UCSD-AML1 (cell line): ENCODE data around the gene OPRM1.
A peak's percentile ranks its signal among the peaks of the same experiment; 100 is the strongest.
"Not testable (repeated sequence)": the region's sequence is repeated elsewhere in the genome, so short reads cannot be mapped to it uniquely, and the experiment has no call there.

Source experiments
- DNase-seq: peaks from one replicate; lab custom pipeline; 2025; ENCODE audit not compliant: unreplicated experiment; lab: John Stamatoyannopoulos, UW

Gene OPRM1

DNA sequence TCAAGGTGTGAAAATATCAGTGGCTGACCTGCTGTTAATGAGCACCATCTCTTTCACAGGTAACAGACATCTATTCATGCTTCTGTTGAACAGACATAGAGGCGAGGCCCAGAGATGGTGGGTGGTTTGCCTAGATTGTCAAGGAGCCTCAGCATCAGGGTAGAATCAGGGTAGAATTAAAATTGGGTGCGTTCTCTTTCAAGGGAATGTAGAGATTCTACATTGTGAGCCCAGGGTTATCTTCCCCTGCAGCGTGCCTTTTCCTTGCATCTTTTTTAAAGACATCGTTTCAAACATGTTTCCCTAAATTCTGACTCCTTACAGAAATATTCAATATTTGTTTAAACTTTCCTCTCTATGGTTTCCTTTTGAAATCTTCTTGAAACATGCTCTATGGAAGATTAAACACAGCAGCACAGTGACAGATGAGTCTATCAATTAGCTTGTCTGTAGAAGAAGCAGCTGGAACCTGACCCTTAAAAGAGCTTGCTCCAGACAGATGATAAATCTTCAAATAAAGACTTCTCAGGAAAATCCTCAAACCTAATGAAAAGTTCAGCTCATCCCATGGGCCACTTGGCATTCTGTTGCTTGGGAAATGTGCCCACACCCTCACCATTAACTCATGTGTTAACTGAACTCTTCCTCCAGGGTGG, 197.7 kb downstream of the OPRM1 start:
- DNase-seq = no peak

DNA sequence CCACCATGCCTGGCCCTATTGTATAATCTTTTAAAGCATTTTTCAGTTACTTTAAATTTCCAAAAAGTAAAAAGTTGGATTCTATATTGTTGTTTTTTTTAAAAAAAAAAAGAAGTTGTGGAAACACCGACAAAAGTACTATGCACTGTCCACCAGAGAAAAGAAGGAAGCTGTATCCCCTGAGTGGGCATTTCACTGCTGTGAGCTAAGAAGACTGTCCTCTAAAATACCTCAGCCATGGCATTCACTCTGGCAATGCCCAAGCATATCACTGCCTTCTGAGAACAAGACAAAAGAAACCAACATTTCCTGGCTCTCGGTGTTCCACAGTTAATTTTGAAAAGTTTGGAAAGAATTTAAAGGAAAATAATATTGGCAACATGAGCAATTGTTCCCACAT, 199.8 kb downstream of the OPRM1 start:
- no peak for DNase-seq

DNA sequence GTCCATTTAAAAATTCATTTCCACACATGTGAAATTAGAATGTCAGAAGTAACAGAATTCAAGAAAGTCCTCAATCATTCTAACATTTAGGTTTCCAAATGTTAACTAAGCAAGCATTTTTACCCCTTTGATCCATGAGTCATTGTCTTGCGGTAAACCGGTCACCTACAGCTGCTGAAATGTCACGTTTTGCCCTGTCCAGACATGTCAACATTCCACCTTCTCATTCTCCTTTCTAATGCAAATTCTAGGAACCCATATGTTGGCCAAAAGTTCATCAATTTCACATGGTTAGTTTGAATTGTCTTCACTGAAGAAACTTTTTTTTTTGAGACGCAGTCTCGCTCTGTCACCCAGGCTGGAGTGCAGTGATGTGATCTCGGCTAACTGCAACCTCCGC, 200.4 kb downstream of the OPRM1 start:
- no peak for DNase-seq

DNA sequence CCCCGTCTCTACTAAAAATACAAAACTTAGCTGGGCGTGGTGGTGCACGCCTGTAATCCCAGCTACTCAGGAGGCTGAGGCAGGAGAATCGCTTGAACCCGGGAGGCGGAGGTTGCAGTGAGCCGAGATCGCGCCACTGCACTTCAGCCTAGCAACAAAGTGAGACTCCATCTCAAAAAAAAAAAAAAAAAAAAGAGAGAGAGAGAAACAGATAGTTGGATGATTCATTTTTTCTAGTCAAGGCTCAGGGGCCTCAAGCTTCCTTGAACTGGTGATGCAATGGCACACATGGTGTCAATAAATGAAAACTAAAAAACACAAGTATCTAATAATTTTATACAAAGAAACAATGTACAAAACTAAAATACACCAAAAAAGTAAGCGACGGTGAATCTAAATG, 202.0 kb downstream of the OPRM1 start:
- not testable (repeated sequence) for DNase-seq

DNA sequence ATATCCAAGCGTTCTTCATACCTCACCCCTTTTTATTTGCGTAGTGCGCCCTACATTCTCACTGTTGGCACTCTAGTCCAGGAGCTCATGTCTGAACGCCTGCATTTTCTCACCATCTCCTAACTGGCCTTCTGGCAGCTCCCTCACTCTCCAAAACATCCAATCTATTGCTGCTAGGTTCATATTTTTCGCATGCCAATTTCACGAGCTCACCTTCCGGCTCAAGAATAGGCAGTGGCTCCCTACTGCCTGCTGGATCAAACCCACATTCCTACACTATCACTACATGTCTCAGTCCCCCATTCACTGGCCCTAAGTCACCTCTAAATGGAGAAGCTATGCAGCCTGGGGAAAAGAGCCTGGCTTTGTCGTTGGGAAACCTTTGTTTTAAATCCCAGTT, 202.5 kb downstream of the OPRM1 start:
- DNase-seq = no peak

DNA sequence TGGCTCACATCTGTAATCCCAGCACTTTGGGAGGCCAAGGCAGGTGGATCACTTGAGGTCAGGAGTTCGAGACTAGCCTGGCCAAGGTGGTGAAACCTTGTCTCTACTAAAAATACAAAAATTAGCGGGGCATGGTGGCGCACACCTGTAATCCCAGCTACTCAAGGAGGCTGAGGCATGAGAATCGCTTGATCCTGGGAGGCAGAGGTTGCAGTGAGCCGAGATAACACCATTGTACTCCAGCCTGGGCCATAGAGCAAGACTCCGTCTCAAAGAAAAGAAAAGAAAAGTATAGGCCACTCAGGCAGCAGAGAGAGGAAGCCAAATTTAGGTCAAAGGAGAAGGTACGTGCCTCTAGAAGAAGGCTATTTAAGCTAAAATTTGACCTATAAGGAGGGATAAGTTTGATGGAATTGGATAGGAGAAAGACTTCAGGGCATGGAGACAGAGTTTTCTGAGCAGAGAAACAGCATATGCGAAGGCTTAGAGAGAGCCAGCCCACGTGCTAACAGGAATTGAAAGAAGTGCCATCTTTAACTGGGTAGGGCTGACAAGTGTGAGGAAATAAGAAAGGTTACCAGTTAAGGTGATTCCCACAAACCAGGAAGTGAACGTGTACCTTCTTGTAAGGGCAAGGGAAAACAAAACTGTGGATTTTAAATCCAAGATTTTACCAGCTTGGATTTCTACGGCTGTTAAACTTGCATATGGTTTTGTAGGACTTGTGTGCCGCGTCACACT, 203.7 kb downstream of the OPRM1 start:
- no peak for DNase-seq

DNA sequence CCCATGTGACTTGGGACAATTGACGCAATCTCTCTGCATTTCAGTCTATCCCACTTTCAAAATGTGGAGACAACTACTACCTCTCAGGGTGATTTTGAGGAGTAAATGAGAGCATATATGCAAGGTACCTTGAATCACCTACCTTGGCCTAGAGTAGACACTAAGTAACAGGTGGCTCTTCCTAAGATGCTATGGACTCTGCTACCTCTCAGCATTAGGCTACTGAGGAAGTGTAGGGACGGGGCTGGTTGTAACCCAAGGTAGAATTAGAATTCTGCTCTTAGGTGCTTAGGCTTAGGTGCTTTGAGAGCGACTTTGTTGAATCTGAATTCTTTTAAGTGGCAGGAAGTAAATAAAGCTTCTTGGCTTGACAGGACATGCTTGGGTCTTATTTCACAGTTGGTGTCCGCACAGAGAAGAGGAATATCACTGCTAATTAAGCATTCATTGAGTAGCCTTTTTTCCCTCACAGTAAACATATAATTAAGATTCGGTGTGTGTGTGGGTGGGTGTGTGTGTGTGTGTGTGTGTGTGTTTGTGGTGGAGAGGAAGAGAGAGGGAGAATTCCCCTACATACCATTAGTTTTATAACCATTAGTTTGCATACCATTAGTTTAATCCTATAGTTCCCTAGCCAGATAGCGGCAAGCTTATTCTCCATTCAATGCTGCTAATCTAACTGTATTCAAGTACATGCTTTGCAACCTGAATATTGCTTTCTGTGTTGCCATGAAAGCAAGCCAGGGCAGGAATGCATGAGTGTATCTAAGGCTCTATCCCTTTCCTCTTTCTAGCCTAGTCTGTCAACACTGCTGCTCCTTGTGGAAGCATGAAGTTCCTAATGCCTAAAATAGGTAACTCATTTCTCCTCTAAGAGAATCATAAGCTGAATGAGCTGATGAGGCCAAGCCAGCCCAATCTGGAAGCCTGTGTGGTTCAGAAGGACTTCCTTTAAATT, 205.0 kb downstream of the OPRM1 start:
- no peak for DNase-seq

DNA sequence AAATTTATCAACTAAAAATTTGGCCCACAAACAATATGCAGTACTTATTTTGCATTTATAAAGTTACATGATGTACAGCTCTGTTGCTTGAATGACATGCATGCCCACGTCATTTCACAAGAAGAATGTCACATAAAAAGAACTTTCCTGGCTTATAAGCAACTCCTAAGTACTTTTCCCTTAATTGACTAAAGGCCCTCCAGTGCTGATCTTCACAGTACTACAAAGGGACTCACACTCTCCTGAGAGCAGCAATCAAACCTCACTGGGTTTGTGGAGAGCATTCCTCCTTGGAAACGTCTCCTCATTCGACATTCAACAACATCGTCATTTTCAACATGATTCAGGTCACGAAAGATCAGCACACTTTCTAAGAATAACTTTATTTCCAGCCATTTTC, 206.5 kb downstream of the OPRM1 start:
- no peak for DNase-seq

DNA sequence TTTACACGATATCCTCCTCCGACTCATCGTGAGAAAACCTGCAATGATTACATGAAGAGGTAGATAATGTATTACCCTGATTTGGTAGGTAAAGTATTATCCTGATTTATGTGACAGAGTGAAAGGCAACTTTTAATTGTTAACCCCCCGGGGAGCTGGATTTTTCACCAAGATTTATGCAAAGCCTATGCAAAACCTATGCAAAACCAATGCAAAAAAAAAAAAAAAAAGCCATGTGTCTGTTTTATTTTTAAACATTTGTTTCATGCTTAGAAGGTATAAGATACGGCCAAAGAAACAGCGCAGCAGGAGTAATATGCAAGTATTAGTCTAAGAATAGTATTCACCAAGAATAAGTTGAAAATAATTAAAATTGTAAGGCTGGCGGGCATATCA, 207.7 kb downstream of the OPRM1 start:
- no peak for DNase-seq

DNA sequence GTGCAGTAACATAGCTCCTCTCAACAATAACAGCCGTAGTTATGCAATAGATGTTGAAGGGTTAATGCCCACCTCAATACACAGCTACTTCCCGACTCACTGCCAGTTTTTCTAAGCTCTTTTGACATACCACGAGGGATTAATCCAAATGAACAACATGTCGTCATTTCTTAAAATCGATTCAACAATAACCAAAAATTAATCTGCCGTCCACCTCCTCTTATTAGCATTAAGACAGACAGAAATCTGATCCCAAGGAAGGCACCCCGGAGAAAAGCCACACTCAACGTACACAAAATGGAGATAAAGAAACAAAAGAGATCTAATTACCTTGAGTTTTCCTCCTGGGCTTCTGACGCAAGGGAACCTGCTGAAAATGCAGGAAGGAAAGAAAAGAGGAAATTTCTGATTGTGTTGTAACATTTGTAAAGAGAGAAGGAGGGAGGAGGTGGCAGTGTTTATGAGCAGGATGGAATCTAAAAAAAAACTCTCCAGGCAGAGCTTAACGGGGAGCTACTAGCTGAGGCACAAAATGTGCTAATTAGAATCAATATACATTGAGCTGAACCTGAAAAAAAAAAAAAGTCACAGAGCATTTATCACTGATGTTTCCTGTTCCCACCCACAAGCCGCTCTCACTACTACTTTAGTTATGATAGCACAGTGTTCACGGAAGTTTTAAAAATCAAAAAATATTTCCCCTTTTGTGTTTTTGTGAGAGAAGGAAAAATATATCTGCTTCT, 208.2 kb downstream of the OPRM1 start:
- DNase-seq = no peak

DNA sequence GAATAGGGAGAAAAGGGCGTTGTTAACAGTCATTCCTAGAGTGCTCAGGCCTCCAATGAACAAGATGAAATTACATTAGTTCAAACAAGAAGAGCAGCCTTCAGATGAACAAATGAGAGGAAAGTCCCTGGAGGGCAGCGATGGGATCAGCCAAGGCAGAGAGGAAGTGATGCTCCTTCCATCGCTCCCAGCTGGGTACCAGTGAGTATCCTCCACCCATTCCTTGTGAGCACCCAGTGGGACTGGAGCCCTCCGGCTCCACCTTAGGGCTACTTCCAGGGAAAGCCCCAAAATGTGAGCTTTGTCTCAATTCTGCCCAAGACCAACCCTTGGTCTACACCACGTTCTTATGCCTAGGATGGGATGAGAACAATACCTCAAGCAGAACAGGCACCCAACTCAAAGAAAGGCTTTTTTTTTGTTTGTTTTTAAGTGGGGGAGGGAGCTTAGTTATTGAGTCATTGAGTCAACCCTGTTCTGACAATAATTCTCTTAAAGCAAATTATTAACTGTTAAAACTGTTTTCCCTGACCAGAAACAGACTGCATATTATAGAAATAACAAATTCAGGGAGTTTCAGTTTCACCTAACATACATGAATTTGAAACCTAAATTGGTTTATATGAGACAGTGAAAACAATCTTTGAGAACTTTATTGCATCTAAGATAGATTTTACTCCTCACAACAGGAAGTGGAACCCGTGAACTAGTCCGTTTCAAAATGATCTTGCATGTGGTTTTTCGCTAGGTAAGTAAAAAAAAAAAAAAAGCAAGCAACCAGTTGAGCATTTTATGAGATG, 210.7 kb downstream of the OPRM1 start:
- DNase-seq = no peak

DNA sequence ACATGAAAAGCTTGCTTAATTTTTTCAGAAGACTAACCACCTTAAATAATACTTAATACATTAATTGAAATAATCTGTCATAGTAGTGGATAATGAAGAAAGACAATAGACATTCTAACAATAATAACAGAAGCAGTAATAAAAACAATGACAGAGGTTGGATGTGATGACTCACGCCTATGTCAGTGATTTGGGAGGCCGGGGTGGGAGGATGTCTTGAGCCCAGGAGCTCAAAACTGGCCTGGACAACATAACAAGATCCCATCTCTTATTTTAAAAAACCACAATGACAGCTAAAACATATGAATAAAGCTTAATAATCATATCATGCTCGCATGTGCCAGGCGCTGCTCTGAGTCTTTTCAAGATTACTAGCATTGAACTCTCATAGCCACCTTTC, 212.1 kb downstream of the OPRM1 start:
- DNase-seq = no peak

DNA sequence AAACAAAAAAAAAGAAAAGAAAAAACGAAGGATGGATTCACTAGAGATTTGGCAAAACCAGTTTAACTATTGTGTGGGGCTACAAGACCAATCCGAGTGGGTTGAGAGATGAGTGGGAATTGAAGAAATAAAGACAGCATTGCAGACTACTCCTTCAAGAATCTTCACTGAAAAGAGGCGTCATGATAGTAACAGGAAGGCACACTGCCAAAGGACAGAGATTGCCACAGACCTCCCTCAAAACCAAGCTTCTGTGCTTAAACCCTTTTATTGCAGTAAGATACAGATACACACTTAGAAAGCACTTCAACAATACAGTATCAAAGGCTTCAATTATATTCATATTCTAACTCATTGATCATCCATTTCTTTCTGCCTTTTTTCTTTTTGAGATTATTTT, 213.6 kb downstream of the OPRM1 start:
- DNase-seq = no peak

DNA sequence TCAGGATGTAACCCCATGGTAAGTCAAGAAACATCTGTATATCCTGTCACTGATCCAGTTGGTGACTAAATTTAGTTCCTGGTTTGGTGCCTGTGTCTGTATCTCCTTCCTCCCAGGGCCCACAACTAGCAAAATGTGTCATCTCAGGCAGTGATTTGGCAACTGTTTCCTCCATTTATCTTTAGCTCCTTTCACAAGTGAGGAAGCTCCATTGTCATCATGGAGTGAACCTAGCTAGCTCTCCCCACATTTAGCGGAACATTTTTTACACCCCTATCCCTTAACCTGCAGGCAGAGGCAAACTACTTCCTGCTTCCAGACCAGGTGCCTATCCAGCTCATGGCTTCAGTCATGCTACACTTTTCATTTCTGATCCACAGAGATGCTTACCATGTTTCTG, 218.0 kb downstream of the OPRM1 start:
- DNase-seq = peak; percentile 24

DNA sequence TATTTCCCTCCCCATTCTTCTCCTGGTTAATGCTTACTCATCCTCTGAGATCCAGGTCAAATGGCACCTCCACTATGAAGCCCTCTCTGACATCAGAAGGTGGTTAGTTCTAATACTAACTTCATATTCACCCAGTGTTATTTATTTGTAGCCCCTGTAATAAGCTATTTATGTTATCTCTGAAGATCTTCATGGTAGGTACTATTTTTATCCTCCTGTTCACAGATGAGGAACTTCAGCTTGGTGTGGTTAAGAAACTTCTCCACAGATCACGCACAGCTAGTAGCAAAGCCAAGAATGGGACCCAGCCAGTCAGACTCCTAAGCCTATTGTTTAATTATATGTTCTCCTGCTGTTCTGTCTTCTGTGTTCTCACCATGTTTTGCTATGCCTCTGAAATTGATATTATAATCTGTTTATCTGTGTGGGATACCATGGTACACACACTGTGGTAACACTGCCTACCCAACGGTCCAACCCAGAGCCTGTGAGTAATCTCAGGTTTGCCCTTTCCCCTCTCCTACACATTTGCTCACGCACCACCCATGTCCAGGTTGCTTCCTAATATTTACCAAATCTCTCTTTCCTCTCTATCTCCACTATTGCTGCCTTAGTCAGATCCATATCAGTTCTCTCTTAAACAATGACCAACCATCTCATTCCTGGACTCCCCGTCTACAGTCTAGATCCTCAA, 219.2 kb downstream of the OPRM1 start:
- no peak for DNase-seq

DNA sequence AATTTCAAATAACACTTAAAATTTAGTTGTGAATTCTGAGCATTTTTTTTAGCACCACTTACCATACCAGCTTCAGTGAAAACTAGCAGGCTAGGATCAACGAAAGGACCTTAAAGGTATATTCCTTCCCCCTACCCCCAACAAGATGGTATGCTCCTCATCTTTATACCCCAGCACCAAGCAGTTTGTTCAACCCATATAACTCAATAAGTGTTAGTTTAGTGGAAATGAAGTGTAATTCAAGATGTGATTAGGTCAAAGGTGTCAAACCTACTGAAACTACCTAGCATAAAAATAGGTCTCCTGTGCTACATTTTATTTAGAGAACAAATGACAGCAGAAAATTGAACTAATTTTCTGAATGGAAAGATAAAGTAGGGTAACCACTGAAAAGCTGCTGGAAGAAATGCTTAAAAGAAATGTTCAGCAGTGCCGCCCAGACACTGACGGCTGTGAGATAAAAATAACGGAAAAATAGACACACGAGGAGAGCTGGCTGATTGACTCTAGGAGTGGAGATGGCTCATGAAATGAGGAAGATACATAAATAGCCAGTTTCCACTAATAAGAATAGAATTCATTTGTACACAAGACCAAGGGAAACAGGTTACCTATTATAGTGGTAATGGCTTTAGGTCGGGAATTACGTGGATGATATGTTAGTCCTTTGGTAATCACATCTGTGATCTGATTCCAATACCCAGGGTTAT, 222.8 kb downstream of the OPRM1 start:
- DNase-seq = no peak

DNA sequence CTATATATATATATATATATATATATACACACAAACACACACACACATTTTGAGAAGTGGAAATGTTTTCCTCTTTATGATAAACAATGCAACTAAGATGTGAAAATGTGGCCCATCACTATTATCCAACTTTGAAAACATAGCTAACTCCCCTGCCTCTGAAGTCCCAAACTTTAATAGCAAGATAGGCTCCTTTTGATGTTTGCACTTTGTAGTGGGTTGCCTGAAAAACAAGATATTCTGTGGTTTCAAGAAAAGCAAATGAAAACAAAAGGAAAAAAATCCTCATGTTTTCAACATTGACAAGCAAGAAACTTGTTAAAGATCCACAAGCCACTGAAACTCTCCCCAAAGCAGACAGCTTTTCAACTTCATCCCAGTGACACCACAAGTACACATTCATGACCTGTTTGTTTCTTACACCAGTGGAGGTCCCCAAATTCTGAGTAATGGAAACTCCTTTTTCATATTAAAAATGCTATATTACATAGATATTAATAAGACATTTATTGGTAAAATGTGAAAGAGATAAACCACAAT, 227.6 kb downstream of the OPRM1 start:
- no peak for DNase-seq

DNA sequence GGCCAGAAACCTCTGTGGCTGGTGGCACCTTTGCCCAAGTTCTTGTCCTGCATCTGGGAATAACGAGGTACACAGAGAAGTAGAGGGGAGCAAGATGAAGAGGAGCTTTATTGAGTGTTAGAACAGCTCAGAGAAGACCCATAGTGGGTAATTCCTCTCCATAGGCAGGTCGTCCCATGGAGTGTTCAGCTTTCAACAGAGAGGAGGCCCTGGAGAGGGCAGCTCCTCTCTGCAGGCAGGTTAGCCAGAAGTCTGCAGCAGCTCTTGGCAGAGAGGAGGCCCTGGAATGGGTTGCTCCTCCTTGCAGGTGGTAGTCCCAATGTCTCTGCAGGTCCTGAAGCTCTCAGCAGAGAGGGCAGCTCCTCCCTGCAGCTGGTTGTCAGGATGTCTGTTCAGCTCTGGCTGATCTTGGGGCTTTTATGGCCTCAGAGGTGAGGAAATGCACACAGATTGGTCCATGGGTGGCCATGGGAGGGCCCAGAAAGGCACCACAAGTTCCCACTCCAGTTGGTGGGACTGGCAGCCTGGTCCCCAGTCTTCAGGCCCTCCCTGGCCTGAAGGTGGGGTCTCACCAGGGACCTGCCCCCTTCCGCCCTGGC, 228.6 kb downstream of the OPRM1 start:
- no peak for DNase-seq
